Stomach (tissue), 4 donors: ENCODE data around the gene SPDYE1.

Experiments
- CTCF ChIP-seq, 7 experiments: fragments of 450-650 bp in 4 of 7; fragments of 200-600 bp in 3 of 7; sonication (generic) in 3 of 7; IDR thresholded peaks; one replicate each; pipeline ENCODE4 v1.5.1; 2016 to 2019; ENCODE audit warnings: antibody characterized with exemption in 7 of 7, control low read depth in 2 of 7, mild to moderate bottlenecking in 1 of 7
- POLR2A ChIP-seq, 4 donors: fragments of 450-650 bp; IDR thresholded peaks; one replicate each; pipeline ENCODE4 v1.6.1; 2016; ENCODE audit warnings: antibody characterized with exemption in 4 of 4, control low read depth in 2 of 4, mild to moderate bottlenecking in 1 of 4, moderate library complexity in 1 of 4
- POLR2AphosphoS5 ChIP-seq, 3 donors: sonication (generic); formaldehyde crosslinking; IDR thresholded peaks; one replicate each; pipeline ENCODE4 v1.6.1; 2016; ENCODE audit warnings: antibody characterized with exemption in 3 of 3

- TF ChIP-seq POLR2A (IDR thresholded peaks at IDR 0.05) (no peak), CTCF (IDR thresholded peaks at IDR 0.05) (no peak), POLR2AphosphoS5 (IDR thresholded peaks at IDR 0.05) (no peak)
These were observed 47.7 kb downstream of the SPDYE1 start for GRCh38 chr7:44045226-44046014.
